Measurements from ENCODE around the gene ACOT13.

ACOT13 gene

GRCh38 chr6:24680582-24680981 is 13.7 kb downstream of the ACOT13 start:
- no peak for TF ChIP-seq CTCF (IDR thresholded peaks at IDR 0.05; ENCODE audit: low read depth, low read length)
- H3K4me3 ChIP-seq (ENCODE audit: low read depth, low read length) = no peak overlapping the region
- in situ Hi-C loops (cut with HindIII; ENCODE audit: low sequenced_read_pairs) = no loop called here
- DNase-seq (ENCODE audit: low read depth, low spot score) = no peak

GRCh38 chr6:24683297-24684296 is 16.7 kb downstream of the ACOT13 start:
- no peak overlapping the region for H3K4me3 ChIP-seq (ENCODE audit: low read depth, low read length)
- in situ Hi-C loops (cut with HindIII; ENCODE audit: low sequenced_read_pairs) = no loop called here

GRCh38 chr6:24686408-24686807 is 19.5 kb downstream of the ACOT13 start:
- no peak for DNase-seq (ENCODE audit: low read depth, low spot score)
- in situ Hi-C loops (cut with HindIII; ENCODE audit: low sequenced_read_pairs) = no loop called here
- no peak for TF ChIP-seq CTCF (IDR thresholded peaks at IDR 0.05; ENCODE audit: low read depth, low read length)
- no peak overlapping the region for H3K4me3 ChIP-seq (ENCODE audit: low read depth, low read length)

More at GRCh38 chr6:24683297-24684296, 16.7 kb downstream of the ACOT13 start:
- DNase-seq (ENCODE audit: low read depth, low spot score) = no peak
- TF ChIP-seq CTCF (IDR thresholded peaks at IDR 0.05; ENCODE audit: low read depth, low read length) = no peak

- H3K4me3 ChIP-seq (ENCODE audit: low read depth, low read length) = no peak overlapping the region
- DNase-seq (ENCODE audit: low read depth, low spot score) = no peak
- TF ChIP-seq CTCF (IDR thresholded peaks at IDR 0.05; ENCODE audit: low read depth, low read length) = no peak
- in situ Hi-C loops (cut with HindIII; ENCODE audit: low sequenced_read_pairs) = no loop called here
Observed at GRCh38 chr6:24686946-24687345, 20.1 kb downstream of the ACOT13 start.

GRCh38 chr6:24689964-24690363 is 23.1 kb downstream of the ACOT13 start:
- no peak for DNase-seq (ENCODE audit: low read depth, low spot score)
- no peak overlapping the region for H3K4me3 ChIP-seq (ENCODE audit: low read depth, low read length)
- TF ChIP-seq CTCF (IDR thresholded peaks at IDR 0.05; ENCODE audit: low read depth, low read length) = no peak
- in situ Hi-C loops (cut with HindIII; ENCODE audit: low sequenced_read_pairs) = no loop called here

- no peak overlapping the region for H3K4me3 ChIP-seq (ENCODE audit: low read depth, low read length)
- no peak for DNase-seq (ENCODE audit: low read depth, low spot score)
- TF ChIP-seq CTCF (IDR thresholded peaks at IDR 0.05; ENCODE audit: low read depth, low read length) = no peak
- in situ Hi-C loops (cut with HindIII; ENCODE audit: low sequenced_read_pairs) = no loop called here
Observed at GRCh38 chr6:24690593-24690992, 23.7 kb downstream of the ACOT13 start.
